Erythroblast (primary cell): ENCODE results near the gene NACA2.
A peak's percentile ranks its signal among the peaks of the same experiment; 100 is the strongest.
"Not testable (repeated sequence)": the region's sequence is repeated elsewhere in the genome, so short reads cannot be mapped to it uniquely, and the experiment has no call there.

ENCODE experiments used
- DNase-seq, 2 experiments: peaks; one replicate each; lab custom pipeline; 2025; lab: John Stamatoyannopoulos, UW
- GATA1 ChIP-seq: IDR thresholded peaks from 2 replicates; pipeline ENCODE4 v1.6.1; 2011; ENCODE audit warnings: low read depth, mild to moderate bottlenecking, control low read depth, low read length, moderate library complexity
- POLR2A ChIP-seq: IDR thresholded peaks from 2 replicates; pipeline ENCODE4 v1.6.1; 2011; ENCODE audit warnings: mild to moderate bottlenecking, low read length

Gene NACA2

GRCh38 chr17:61591018-61591417, at the start of gene NACA2:
Gene NACA2 (minus strand): TSS chr17:61591219. CDS start chr17:61591180, 39 bp downstream.
- DNase-seq: no peak
- no peak for TF ChIP-seq POLR2A
- TF ChIP-seq GATA1: no peak

DNA sequence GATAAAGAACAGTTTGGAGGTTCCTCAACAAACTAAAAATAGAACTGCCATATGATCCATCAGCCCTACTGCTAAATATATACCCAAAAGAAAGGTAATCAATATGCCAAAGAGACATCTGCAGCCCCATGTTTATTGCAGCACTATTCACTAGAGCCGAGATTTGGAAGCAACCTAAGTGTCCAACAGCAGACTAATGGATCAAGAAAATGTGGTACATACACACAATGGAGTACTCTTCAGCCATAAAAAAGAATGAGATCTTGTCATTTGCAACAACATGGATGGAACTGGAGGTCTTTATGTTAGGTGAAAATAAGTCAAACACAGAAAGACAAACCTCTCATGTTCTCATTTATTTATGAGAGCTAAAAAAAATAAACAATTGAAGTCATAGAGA, 48.8 kb upstream of the NACA2 start:
- DNase-seq: no peak
- TF ChIP-seq GATA1 (no peak), POLR2A (no peak)

- TF ChIP-seq GATA1: no peak
- TF ChIP-seq POLR2A: no peak
- no peak for DNase-seq
Observed at GRCh38 chr17:61638087-61638486, 47.1 kb upstream of the NACA2 start.

DNA sequence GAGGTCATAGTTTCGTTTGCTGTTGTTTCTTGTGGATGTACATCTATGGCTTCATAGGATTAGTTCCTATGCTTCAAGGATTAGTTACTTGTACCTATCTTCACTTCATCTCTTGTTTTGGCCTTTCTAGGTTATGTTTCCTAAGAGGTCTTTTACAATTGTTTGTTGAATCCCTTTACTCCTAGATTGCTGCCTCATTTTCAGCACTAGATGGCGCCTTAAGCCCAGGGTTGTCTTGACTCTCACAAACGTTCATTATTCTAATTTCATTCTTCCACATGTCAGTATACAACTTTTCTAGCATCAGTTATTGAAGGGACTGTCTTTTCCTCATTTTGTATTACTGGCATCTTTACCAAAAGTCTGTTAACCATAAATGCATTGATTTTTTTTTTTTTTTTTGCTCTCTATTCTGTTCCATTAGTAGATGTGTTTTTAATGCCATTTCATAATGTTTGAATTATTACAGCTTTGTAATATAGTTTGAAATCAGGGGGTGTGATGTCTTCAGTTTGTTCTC, 45.0 kb upstream of the NACA2 start:
- TF ChIP-seq POLR2A (no peak), GATA1 (no peak)
- peak; percentile 64 to 80 for DNase-seq

DNA sequence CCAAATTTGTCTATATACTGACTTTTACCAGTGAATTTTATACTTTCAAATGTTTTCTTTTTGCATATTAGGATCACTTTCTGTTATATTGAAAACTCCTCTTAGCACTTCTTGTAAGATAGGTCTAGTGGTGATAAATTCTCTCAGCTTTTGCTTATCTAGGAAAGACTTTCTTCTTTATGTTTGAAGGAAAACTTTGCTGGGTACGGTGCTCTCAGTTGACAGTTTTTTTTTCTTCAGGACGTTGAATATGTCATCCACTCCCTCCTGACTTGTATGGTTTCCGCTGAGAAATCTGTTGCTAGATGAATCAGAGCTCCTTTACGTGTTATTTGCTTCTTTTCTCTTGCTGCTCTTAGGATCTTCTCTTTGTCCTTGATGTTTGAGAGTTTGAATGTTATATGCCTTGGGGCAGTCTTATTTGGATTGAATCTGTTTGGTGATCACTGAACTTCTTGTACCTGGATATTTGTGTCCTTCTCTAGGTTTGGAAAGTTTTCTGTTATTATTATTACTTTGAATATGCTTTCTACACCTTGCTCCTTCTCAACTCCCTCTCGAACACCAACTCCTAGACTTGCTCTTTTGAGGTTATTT, 44.0 kb upstream of the NACA2 start:
- TF ChIP-seq GATA1: no peak
- no peak for TF ChIP-seq POLR2A
- DNase-seq: no peak

DNA sequence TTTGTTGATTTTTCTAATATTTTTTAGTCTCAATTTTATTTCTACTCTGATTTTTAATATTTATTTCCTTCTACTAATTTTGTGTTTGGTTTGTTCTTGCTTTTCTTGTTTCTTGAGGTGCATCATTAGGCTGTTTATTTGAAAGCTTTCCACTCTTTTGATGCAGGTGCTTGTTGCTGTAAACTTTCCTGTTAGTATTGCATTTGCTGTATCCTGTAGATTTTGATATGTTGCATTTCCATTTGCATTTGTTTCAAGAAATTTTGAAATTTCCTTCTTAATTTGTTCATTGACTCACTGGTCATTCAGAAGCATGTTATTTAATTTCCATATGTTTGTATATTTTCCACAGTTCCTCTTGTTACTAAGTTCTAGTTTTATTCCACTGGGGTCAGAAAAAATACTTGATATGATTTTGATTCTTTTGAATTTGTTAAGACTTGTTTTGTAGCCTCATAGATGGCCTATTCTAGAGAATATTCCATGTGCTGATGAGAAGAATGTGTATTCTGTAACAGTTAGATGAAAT, 43.1 kb upstream of the NACA2 start:
- no peak for DNase-seq
- TF ChIP-seq GATA1 (no peak), POLR2A (no peak)

GRCh38 chr17:61632826-61633225, 41.8 kb upstream of the NACA2 start:
- no peak for DNase-seq
- TF ChIP-seq POLR2A (no peak), GATA1 (no peak)

GRCh38 chr17:61631800-61632199, 40.8 kb upstream of the NACA2 start:
- TF ChIP-seq GATA1 (no peak), POLR2A (no peak)
- no peak for DNase-seq

DNA sequence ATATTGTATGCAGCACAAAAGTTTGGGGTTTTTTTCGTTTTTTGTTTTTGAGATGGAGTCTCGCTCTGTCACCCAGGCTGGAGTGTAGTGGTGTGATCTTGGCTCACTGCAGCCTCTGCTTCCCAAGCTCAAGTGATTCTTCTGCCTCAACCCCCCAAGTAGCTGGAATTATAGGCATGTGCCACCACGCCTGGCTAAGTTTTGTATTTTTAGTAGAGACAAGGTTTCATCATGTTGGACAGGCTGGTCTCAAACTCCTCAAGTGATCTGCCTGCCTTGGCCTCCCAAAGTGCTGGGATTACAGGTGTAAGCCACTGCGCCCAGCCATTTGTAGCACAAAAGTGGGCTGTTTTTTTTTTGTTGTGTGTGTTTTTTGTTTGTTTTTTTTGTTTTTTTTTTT, 37.1 kb upstream of the NACA2 start:
- DNase-seq: not testable (repeated sequence)

- TF ChIP-seq GATA1 (no peak), POLR2A (no peak)
- no peak for DNase-seq
Observed at GRCh38 chr17:61627658-61628057, 36.6 kb upstream of the NACA2 start.

- TF ChIP-seq POLR2A (no peak), GATA1 (no peak)
Observed at GRCh38 chr17:61627125-61627524, 36.1 kb upstream of the NACA2 start.

GRCh38 chr17:61625564-61625963, 34.5 kb upstream of the NACA2 start:
- TF ChIP-seq GATA1 (no peak), POLR2A (no peak)
- no peak for DNase-seq

More at GRCh38 chr17:61627125-61627524, 36.1 kb upstream of the NACA2 start:
- DNase-seq: no peak

GRCh38 chr17:61624951-61625350, 33.9 kb upstream of the NACA2 start:
- TF ChIP-seq POLR2A: no peak
- TF ChIP-seq GATA1: no peak
- no peak for DNase-seq

- no peak for DNase-seq
- TF ChIP-seq POLR2A: no peak
- TF ChIP-seq GATA1: no peak
Observed at GRCh38 chr17:61621317-61621716, 30.3 kb upstream of the NACA2 start.

DNA sequence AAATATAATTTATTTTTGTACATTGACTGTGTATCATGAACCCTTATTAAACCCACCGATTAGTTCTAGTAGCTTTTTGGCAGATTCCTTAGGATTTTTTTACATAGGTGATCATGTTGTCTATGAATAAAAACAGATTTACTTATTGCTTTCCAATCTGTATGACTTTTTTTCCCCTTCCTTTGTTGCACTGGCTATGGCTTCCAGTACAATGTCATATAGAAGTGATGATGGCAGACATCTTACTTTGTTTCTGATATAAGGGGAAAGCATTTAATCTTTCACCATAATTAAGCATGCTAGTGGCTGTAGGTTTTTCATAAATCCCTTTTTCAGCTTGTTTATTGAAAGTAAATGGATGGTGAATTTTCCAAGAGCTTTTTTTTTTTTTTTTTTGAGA, 28.9 kb upstream of the NACA2 start:
- DNase-seq: no peak
- TF ChIP-seq POLR2A: no peak
- TF ChIP-seq GATA1: no peak
